MM.1S (cell line): ENCODE results near the gene SEC23B.

Source experiments
- DNase-seq: peaks from one replicate; pipeline ENCODE4 v3.0.0-alpha.2; 2015
- H2AFZ ChIP-seq: fragments of 300-600 bp; sonication (generic); 2 replicates; pipeline ENCODE4 v1.6.0; 2016; ENCODE audit warnings: antibody characterized with exemption, low read length
- H3F3A ChIP-seq: fragments of 300-600 bp; sonication (generic); 2 replicates; pipeline ENCODE4 v1.6.1; 2016; ENCODE audit warnings: mild to moderate bottlenecking, antibody characterized with exemption, low read length, moderate library complexity, mixed read lengths; ENCODE audit not compliant: insufficient read depth
- H3K27ac ChIP-seq: fragments of 300-600 bp; sonication (generic); 2 replicates; pipeline ENCODE4 v1.5.1; 2016; ENCODE audit warnings: mild to moderate bottlenecking, low read length
- H3K27me3 ChIP-seq: fragments of 300-600 bp; sonication (generic); replicated peaks from 2 replicates; pipeline ENCODE4 v1.6.0; 2016; ENCODE audit warnings: low read length; ENCODE audit not compliant: insufficient read depth
- H3K36me3 ChIP-seq: fragments of 300-600 bp; sonication (generic); replicated peaks from 2 replicates; pipeline ENCODE4 v1.6.1; 2016; ENCODE audit warnings: mild to moderate bottlenecking, low read length, mixed read lengths; ENCODE audit not compliant: insufficient read depth
- H3K4me1 ChIP-seq: fragments of 300-600 bp; sonication (generic); 2 replicates; pipeline ENCODE4 v1.6.1; 2016; ENCODE audit warnings: low read length, mixed read lengths
- H3K4me2 ChIP-seq: fragments of 300-600 bp; sonication (generic); 2 replicates; pipeline ENCODE4 v1.6.0; 2016; ENCODE audit warnings: low read depth, low read length
- H3K4me3 ChIP-seq: fragments of 300-600 bp; sonication (generic); 2 replicates; pipeline ENCODE4 v1.5.1; 2016; ENCODE audit warnings: low read length, mixed read lengths
- H3K79me2 ChIP-seq: fragments of 300-600 bp; sonication (generic); 2 replicates; pipeline ENCODE4 v1.6.1; 2016; ENCODE audit warnings: mixed run types, low read length, mixed read lengths
- H3K9ac ChIP-seq: fragments of 300-600 bp; sonication (generic); 2 replicates; pipeline ENCODE4 v1.6.1; 2016; ENCODE audit warnings: low read length, mixed read lengths
- H3K9me2 ChIP-seq: fragments of 300-600 bp; sonication (generic); replicated peaks from 2 replicates; pipeline ENCODE4 v1.6.1; 2016; ENCODE audit warnings: mild to moderate bottlenecking, low read length, mixed read lengths; ENCODE audit not compliant: insufficient read depth
- H3K9me3 ChIP-seq: fragments of 300-600 bp; sonication (generic); replicated peaks from 2 replicates; pipeline ENCODE4 v1.6.1; 2016; ENCODE audit warnings: mild to moderate bottlenecking, low read length, mixed read lengths; ENCODE audit not compliant: insufficient read depth
- H4K20me1 ChIP-seq: fragments of 300-600 bp; sonication (generic); 2 replicates; pipeline ENCODE4 v1.6.1; 2016; ENCODE audit warnings: mild to moderate bottlenecking, low read length, moderate library complexity, mixed read lengths; ENCODE audit not compliant: insufficient read depth
- EZH2 ChIP-seq: fragments of 300-600 bp; sonication (generic); optimal IDR thresholded peaks from 2 replicates; pipeline ENCODE3; 2017; ENCODE audit warnings: low read depth, mild to moderate bottlenecking, antibody characterized with exemption, low read length, mixed read lengths
- EZH2phosphoT487 ChIP-seq: fragments of 300-600 bp; sonication (generic); IDR thresholded peaks from 2 replicates; pipeline ENCODE4 v1.6.1; 2018; ENCODE audit warnings: antibody characterized with exemption, low read length
- TF ChIP-seq, protein P1 (sequence below): fragments of 300-600 bp; sonication (generic); IDR thresholded peaks from 2 replicates; pipeline ENCODE4 v1.5.1; 2016; ENCODE audit warnings: antibody characterized with exemption, low read length, mixed read lengths

Gene SEC23B

DNA sequence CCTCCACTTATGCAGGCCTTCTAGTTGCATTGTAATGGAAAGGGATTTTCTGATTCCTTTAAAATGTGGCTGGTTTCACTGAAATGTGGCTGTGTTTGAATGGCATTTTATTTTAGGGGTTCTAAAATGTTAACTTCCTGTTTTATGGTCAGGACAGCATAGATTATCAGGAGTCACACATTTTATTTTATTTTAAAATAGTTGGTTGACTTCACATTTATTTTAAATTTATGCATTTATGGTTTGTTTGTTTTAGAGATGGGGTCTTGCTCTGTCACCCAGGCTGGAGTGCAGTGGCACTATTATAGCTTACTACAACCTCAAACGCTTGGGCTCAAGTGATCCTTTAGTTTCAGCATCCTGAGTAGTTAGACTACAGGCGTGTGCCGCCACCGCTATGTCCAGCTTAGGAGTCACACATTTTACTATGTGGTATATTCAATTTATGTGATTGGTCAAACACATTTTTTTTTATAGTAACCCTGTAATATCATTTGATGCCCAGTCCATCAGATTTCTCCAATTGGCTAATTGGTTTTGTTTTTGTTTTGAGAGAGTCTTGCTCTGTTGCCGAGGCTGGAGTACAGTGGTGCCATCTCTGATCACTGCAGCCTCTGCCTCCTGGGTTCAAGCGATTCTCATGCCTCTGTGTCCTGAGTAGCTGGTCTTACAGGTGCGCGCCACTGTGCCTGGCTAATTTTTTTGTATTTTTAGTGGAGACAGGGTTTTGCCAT is 82.4 kb downstream of the SEC23B start:
- Histone ChIP-seq H2AFZ (no peak overlapping the region), H4K20me1 (no peaks in the 10 kb centered on the region), H3K4me3 (no peak overlapping the region), H3K79me2 (peaks cover 13% of the 10 kb centered on the region), H3K4me2 (no peak overlapping the region), H3K27ac (no peak overlapping the region), H3K9me2 (no peaks in the 10 kb centered on the region), H3K36me3 (no peaks in the 10 kb centered on the region), H3K4me1 (peaks cover 11% of the 10 kb centered on the region; the same call in 1 of the 2 replicates), H3F3A (peaks cover 7% of the 10 kb centered on the region), H3K9ac (no peak overlapping the region), H3K27me3 (no peaks in the 10 kb centered on the region), H3K9me3 (no peaks in the 10 kb centered on the region)
- TF ChIP-seq, protein P1, sequence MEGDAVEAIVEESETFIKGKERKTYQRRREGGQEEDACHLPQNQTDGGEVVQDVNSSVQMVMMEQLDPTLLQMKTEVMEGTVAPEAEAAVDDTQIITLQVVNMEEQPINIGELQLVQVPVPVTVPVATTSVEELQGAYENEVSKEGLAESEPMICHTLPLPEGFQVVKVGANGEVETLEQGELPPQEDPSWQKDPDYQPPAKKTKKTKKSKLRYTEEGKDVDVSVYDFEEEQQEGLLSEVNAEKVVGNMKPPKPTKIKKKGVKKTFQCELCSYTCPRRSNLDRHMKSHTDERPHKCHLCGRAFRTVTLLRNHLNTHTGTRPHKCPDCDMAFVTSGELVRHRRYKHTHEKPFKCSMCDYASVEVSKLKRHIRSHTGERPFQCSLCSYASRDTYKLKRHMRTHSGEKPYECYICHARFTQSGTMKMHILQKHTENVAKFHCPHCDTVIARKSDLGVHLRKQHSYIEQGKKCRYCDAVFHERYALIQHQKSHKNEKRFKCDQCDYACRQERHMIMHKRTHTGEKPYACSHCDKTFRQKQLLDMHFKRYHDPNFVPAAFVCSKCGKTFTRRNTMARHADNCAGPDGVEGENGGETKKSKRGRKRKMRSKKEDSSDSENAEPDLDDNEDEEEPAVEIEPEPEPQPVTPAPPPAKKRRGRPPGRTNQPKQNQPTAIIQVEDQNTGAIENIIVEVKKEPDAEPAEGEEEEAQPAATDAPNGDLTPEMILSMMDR, result no peak
- TF ChIP-seq EZH2phosphoT487, result no peak
- no peak for TF ChIP-seq EZH2
- no peak for DNase-seq

DNA sequence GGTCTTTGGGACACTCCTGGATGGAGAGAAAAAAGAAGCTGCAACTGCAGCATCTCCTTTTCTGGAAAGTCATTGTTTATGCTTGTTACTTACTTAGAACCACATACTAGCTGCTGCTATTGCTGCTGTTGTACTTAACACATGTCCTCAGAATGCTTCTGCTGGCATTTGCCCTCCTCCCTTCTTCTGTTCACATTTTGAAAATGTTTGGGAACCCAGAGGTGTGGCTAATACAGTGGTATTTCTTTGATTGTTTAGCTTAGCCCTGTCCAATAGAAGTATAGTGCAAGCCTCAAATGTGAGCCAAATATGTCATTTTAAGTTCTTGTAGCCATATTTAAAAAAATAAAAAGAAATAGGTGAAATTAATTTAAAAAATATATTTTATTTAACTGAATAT is 88.5 kb downstream of the SEC23B start:
- no peaks in the 10 kb centered on the region for H3K36me3 ChIP-seq
- no peak overlapping the region for H2AFZ ChIP-seq
- no peaks in the 10 kb centered on the region for H3F3A ChIP-seq
- H3K4me2 ChIP-seq, result no peak overlapping the region
- H3K4me3 ChIP-seq, result no peak overlapping the region
- no peaks in the 10 kb centered on the region for H3K27me3 ChIP-seq
- no peaks in the 10 kb centered on the region for H4K20me1 ChIP-seq
- TF ChIP-seq, protein P1, result no peak
- TF ChIP-seq EZH2phosphoT487, result no peak
- no peak for TF ChIP-seq EZH2
- H3K79me2 ChIP-seq, result 0 out of 2 replicates have a peak, but pooled peaks cover 3% of the 10 kb centered on the region
- H3K9me3 ChIP-seq, result no peaks in the 10 kb centered on the region
- H3K9ac ChIP-seq, result no peak overlapping the region
- DNase-seq, result no peak
- H3K9me2 ChIP-seq, result no peaks in the 10 kb centered on the region
- H3K27ac ChIP-seq, result no peak overlapping the region
- no peaks in the 10 kb centered on the region for H3K4me1 ChIP-seq

DNA sequence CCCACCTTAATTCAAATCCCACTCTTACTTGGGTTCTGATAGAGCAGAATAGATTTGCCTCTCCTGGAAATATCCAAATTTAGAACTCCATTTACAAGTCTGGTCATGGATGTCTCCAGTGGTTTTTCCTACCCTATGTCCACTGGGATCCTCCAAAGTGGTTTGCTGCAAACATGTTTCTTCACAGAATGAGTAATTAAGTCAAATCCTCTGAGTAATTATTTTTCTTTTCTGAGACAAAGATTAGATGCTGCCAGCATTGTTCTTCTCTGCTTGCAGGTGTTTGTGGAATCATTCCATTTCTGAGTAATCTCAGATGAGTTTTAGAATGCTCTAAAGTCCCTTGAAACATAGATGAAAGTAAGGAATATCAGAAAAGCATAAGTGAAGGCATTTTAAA is 102.0 kb downstream of the SEC23B start:
- H3K27ac ChIP-seq, result no peak overlapping the region
- no peak overlapping the region for H3K4me2 ChIP-seq
- H3K79me2 ChIP-seq, result no peaks in the 10 kb centered on the region
- H3K27me3 ChIP-seq, result no peaks in the 10 kb centered on the region
- no peak overlapping the region for H3K4me3 ChIP-seq
- no peak overlapping the region for H2AFZ ChIP-seq
- DNase-seq, result no peak
- H3K4me1 ChIP-seq, result no peaks in the 10 kb centered on the region
- H3F3A ChIP-seq, result no peaks in the 10 kb centered on the region
- H3K9me2 ChIP-seq, result no peaks in the 10 kb centered on the region
- no peaks in the 10 kb centered on the region for H4K20me1 ChIP-seq
- H3K36me3 ChIP-seq, result no peaks in the 10 kb centered on the region
- no peak overlapping the region for H3K9ac ChIP-seq
- H3K9me3 ChIP-seq, result no peaks in the 10 kb centered on the region
- TF ChIP-seq EZH2phosphoT487 (no peak), EZH2 (no peak)
- TF ChIP-seq, protein P1, result no peak
